Mesenchymal stem cell (in vitro differentiated cells and primary cell): ENCODE results near the gene IRAG1.

ENCODE experiments used
- DNase-seq: peaks from one replicate; pipeline ENCODE4 v3.0.0-alpha.2; 2013
- H2AFZ ChIP-seq: one replicate; pipeline ENCODE4 v1.6.1; 2013; ENCODE audit warnings: low read depth, mild to moderate bottlenecking, control low read depth, inconsistent platforms, low read length, moderate library complexity
- H2AK5ac ChIP-seq: 2 replicates; pipeline ENCODE4 v1.6.1; 2013; ENCODE audit warnings: low read length, moderate library complexity, mild to moderate bottlenecking, inconsistent platforms; ENCODE audit not compliant: severe bottlenecking
- H2BK120ac ChIP-seq: one replicate; pipeline ENCODE4 v1.6.1; 2013; ENCODE audit warnings: low read depth, mild to moderate bottlenecking, inconsistent platforms, low read length, moderate library complexity
- H2BK12ac ChIP-seq, 2 experiments: one replicate each; pipeline ENCODE4 v1.6.1; 2013; ENCODE audit warnings: inconsistent platforms in 2 of 2, low read length in 2 of 2, mild to moderate bottlenecking in 2 of 2, moderate library complexity in 2 of 2, control low read depth in 1 of 2
- H2BK15ac ChIP-seq: one replicate; pipeline ENCODE4 v1.6.1; 2013; ENCODE audit warnings: mild to moderate bottlenecking, low read depth, inconsistent platforms; ENCODE audit not compliant: poor library complexity, severe bottlenecking
- H2BK5ac ChIP-seq: 2 replicates; pipeline ENCODE4 v1.6.1; 2013; ENCODE audit warnings: low read depth, mild to moderate bottlenecking, low read length, control low read depth, inconsistent platforms; ENCODE audit not compliant: poor library complexity, severe bottlenecking
- H3K14ac ChIP-seq, 2 experiments: one replicate each; pipeline ENCODE4 v1.6.1; 2013; ENCODE audit warnings: inconsistent platforms in 2 of 2, low read length in 2 of 2, control low read depth in 1 of 2, mild to moderate bottlenecking in 1 of 2, moderate library complexity in 1 of 2
- H3K18ac ChIP-seq, 2 experiments: one replicate each; pipeline ENCODE4 v1.6.1; 2013; ENCODE audit warnings: inconsistent platforms in 2 of 2, low read length in 2 of 2, control low read depth in 1 of 2, low read depth in 1 of 2, mild to moderate bottlenecking in 1 of 2
- H3K23ac ChIP-seq, 2 experiments: one replicate each; pipeline ENCODE4 v1.6.1; 2013; ENCODE audit warnings: inconsistent platforms in 2 of 2, low read length in 2 of 2, mild to moderate bottlenecking in 2 of 2, moderate library complexity in 2 of 2, control low read depth in 1 of 2
- H3K27ac ChIP-seq: 2 replicates; pipeline ENCODE4 v1.5.1; 2013; ENCODE audit warnings: mild to moderate bottlenecking, moderate library complexity, low read length, control low read depth, inconsistent platforms; ENCODE audit not compliant: poor library complexity, severe bottlenecking
- H3K27me3 ChIP-seq, 2 experiments: 2 replicates each; pipeline versions ENCODE4 v1.6.1 to v1.7.0; 2013; ENCODE audit warnings: low read length in 2 of 2, mild to moderate bottlenecking in 2 of 2, moderate library complexity in 2 of 2, control low read depth in 1 of 2, inconsistent platforms in 1 of 2; ENCODE audit not compliant: control insufficient read depth in 1 of 2, insufficient read depth in 1 of 2
- H3K36me3 ChIP-seq, 2 experiments: 2 replicates each; pipeline versions ENCODE4 v1.6.1 to v1.7.0; 2013; ENCODE audit warnings: low read length in 2 of 2, control low read depth in 1 of 2, inconsistent platforms in 1 of 2, low read depth in 1 of 2, mild to moderate bottlenecking in 1 of 2; ENCODE audit not compliant: insufficient read depth in 2 of 2, control insufficient read depth in 1 of 2
- H3K4ac ChIP-seq, 2 experiments: one replicate each; pipeline ENCODE4 v1.6.1; 2013; ENCODE audit warnings: inconsistent platforms in 2 of 2, low read length in 2 of 2, mild to moderate bottlenecking in 2 of 2, moderate library complexity in 2 of 2, control low read depth in 1 of 2, low read depth in 1 of 2
- H3K4me1 ChIP-seq: 2 replicates; pipeline ENCODE4 v1.6.1; 2013; ENCODE audit warnings: low read depth, low read length, control low read depth; ENCODE audit not compliant: control insufficient read depth, insufficient read depth
- H3K4me2 ChIP-seq: 2 replicates; pipeline ENCODE4 v1.6.1; 2013; ENCODE audit warnings: low read length, mild to moderate bottlenecking, inconsistent platforms; ENCODE audit not compliant: poor library complexity, severe bottlenecking
- H3K4me3 ChIP-seq, 2 experiments: 2 replicates each; pipeline versions ENCODE4 v1.5.1 to v1.7.0; 2013; ENCODE audit warnings: low read length in 2 of 2, mild to moderate bottlenecking in 2 of 2, control low read depth in 1 of 2, low read depth in 1 of 2; ENCODE audit not compliant: insufficient read depth in 1 of 2
- H3K79me1 ChIP-seq: replicated peaks from 2 replicates; pipeline ENCODE4 v1.6.1; 2013; ENCODE audit warnings: mild to moderate bottlenecking, control low read depth, low read length, inconsistent platforms; ENCODE audit not compliant: poor library complexity, severe bottlenecking
- H3K9ac ChIP-seq: 2 replicates; pipeline ENCODE4 v1.7.0; 2013; ENCODE audit warnings: mild to moderate bottlenecking, low read length, moderate library complexity
- H3K9me3 ChIP-seq: 2 replicates; pipeline ENCODE4 v1.7.0; 2013; ENCODE audit warnings: mild to moderate bottlenecking, low read length; ENCODE audit not compliant: control insufficient read depth
- H4K8ac ChIP-seq: one replicate; pipeline ENCODE4 v1.6.1; 2013; ENCODE audit warnings: inconsistent platforms, mild to moderate bottlenecking, low read length, moderate library complexity
- H4K91ac ChIP-seq: one replicate; pipeline ENCODE4 v1.6.1; 2013; ENCODE audit warnings: mild to moderate bottlenecking, low read length, inconsistent platforms
- WGBS: methylation state at CpG from one replicate; pipeline ENCODE4 v1.1.7; 2013; ENCODE audit warnings: mixed read lengths; 5-methylcytosine and 5-hydroxymethylcytosine counted together

Gene IRAG1

GRCh38 chr11:10653946-10654810 lies 39.4 kb downstream of the IRAG1 start:
- Histone ChIP-seq H4K91ac (peak overlapping the region; percentile 62), H3K79me1 (peaks cover 3% of the 10 kb centered on the region)
- 86% methylated on average over 4 of the region's 4 CpGs for WGBS

GRCh38 chr11:10653261-10653660 lies 40.3 kb downstream of the IRAG1 start:
- Histone ChIP-seq H3K4me3 (no peak overlapping the region), H3K27me3 (no peaks in the 10 kb centered on the region), H3K23ac (no peak overlapping the region), H3K27ac (no peak overlapping the region), H3K9ac (no peak overlapping the region), H3K36me3 (peaks cover 0 to 7% of the 10 kb centered on the region in 2 experiments), H2BK15ac (peak overlapping the region; percentile 92), H2BK12ac (peak overlapping the region; percentile 11 to 21), H2BK120ac (no peak overlapping the region), H3K14ac (no peak overlapping the region), H2BK5ac (no peak overlapping the region), H3K9me3 (no peaks in the 10 kb centered on the region), H4K8ac (peak overlapping the region; percentile 58), H3K79me1 (peaks cover 3% of the 10 kb centered on the region), H4K91ac (no peak overlapping the region), H3K4me1 (peaks cover 22% of the 10 kb centered on the region), H3K4ac (no peak overlapping the region), H2AFZ (no peak overlapping the region), H3K18ac (peak overlapping the region; percentile 29 to 78), H2AK5ac (no peak overlapping the region), H3K4me2 (no peak overlapping the region)
- 93% methylated on average over 2 of the region's 2 CpGs for WGBS
- no peak for DNase-seq

More at GRCh38 chr11:10653946-10654810, 39.4 kb downstream of the IRAG1 start:
- H3K9ac ChIP-seq: peak overlapping the region; percentile 84
- H4K8ac ChIP-seq: peak overlapping the region; percentile 21
- H3K18ac ChIP-seq: peak overlapping the region; percentile 56 to 91
- no peak overlapping the region for H3K27ac ChIP-seq
- H2BK5ac ChIP-seq: no peak overlapping the region
- H3K4ac ChIP-seq: peak overlapping the region in 1 of 2 experiments; percentile 81
- H3K36me3 ChIP-seq: peaks cover 0 to 3% of the 10 kb centered on the region in 2 experiments
- H3K9me3 ChIP-seq: no peaks in the 10 kb centered on the region
- H2BK12ac ChIP-seq: peak overlapping the region; percentile 29 to 99
- H3K4me1 ChIP-seq: peaks cover 31% of the 10 kb centered on the region
- no peak overlapping the region for H3K23ac ChIP-seq
- peak overlapping the region; percentile 72 for H2AK5ac ChIP-seq
- H3K4me2 ChIP-seq: no peak overlapping the region
- H2AFZ ChIP-seq: no peak overlapping the region
- no peak overlapping the region for H3K4me3 ChIP-seq
- DNase-seq: peak; percentile 62
- H3K14ac ChIP-seq: peak overlapping the region in 1 of 2 experiments; percentile 63
- no peaks in the 10 kb centered on the region for H3K27me3 ChIP-seq
- no peak overlapping the region for H2BK15ac ChIP-seq
- peak overlapping the region; percentile 75 for H2BK120ac ChIP-seq

GRCh38 chr11:10651656-10652361 lies 41.7 kb downstream of the IRAG1 start:
- Histone ChIP-seq H3K4ac (peak overlapping the region; percentile 69 to 95), H3K36me3 (peaks cover 0 to 6% of the 10 kb centered on the region in 2 experiments), H3K27me3 (no peaks in the 10 kb centered on the region), H3K9me3 (no peaks in the 10 kb centered on the region), H2BK120ac (peak overlapping the region; percentile 22), H3K79me1 (peaks cover 3% of the 10 kb centered on the region), H3K27ac (peak overlapping the region; percentile 1), H3K4me1 (peaks cover 18% of the 10 kb centered on the region), H3K4me2 (no peak overlapping the region), H2BK5ac (no peak overlapping the region), H3K18ac (peak overlapping the region; percentile 37 to 76), H2BK12ac (peak overlapping the region in 1 of 2 experiments; percentile 76), H2AFZ (no peak overlapping the region), H3K23ac (peak overlapping the region in 1 of 2 experiments; percentile 14), H3K9ac (no peak overlapping the region), H3K4me3 (no peak overlapping the region), H4K91ac (peak overlapping the region; percentile 98), H4K8ac (peak overlapping the region; percentile 96), H3K14ac (peak overlapping the region in 1 of 2 experiments; percentile 6), H2AK5ac (no peak overlapping the region), H2BK15ac (peak overlapping the region; percentile 87)
- 74% methylated on average over 15 of the region's 15 CpGs for WGBS
- peak; percentile 67 for DNase-seq

GRCh38 chr11:10650630-10651029 lies 42.9 kb downstream of the IRAG1 start:
- no peak overlapping the region for H2AFZ ChIP-seq
- H2BK15ac ChIP-seq: no peak overlapping the region
- H3K23ac ChIP-seq: no peak overlapping the region
- peak overlapping the region; percentile 33 to 56 for H3K18ac ChIP-seq
- H3K9me3 ChIP-seq: no peaks in the 10 kb centered on the region
- H3K9ac ChIP-seq: no peak overlapping the region
- H3K27me3 ChIP-seq: no peaks in the 10 kb centered on the region
- peak overlapping the region in 1 of 2 experiments; percentile 85 for H2BK12ac ChIP-seq
- H2BK120ac ChIP-seq: no peak overlapping the region
- H3K36me3 ChIP-seq: peaks cover 0 to 3% of the 10 kb centered on the region in 2 experiments
- no peak overlapping the region for H3K4me2 ChIP-seq
- H3K79me1 ChIP-seq: no peaks in the 10 kb centered on the region
- H4K91ac ChIP-seq: no peak overlapping the region
- H3K27ac ChIP-seq: no peak overlapping the region
- WGBS: 97% methylated on average over 2 of the region's 2 CpGs
- H4K8ac ChIP-seq: peak overlapping the region; percentile 56
- peak overlapping the region in 1 of 2 experiments; percentile 43 for H3K4ac ChIP-seq
- peaks cover 13% of the 10 kb centered on the region for H3K4me1 ChIP-seq
- H3K14ac ChIP-seq: no peak overlapping the region
- no peak overlapping the region for H2AK5ac ChIP-seq
- no peak overlapping the region for H3K4me3 ChIP-seq
- no peak for DNase-seq
- H2BK5ac ChIP-seq: no peak overlapping the region
